ENCODE data around the gene MRC1.

MRC1 gene

GRCh38 chr10:17795813-17796594, 13.1 kb upstream of the MRC1 start:
- no peak for DNase-seq (ENCODE audit: low read depth in 2 of 2)

- DNase-seq (ENCODE audit: low read depth in 2 of 2) = no peak
These were observed 7.6 kb upstream of the MRC1 start for GRCh38 chr10:17801507-17801906.

GRCh38 chr10:17802350-17802749, 6.8 kb upstream of the MRC1 start:
- no peak for DNase-seq (ENCODE audit: low read depth in 2 of 2)

- DNase-seq (ENCODE audit: low read depth in 2 of 2) = no peak
These were observed 6.2 kb upstream of the MRC1 start for GRCh38 chr10:17802976-17803375.

- no peak for DNase-seq (ENCODE audit: low read depth in 2 of 2)
These were observed 3.8 kb upstream of the MRC1 start for GRCh38 chr10:17805330-17805729.

- no peak for DNase-seq (ENCODE audit: low read depth in 2 of 2)
These were observed 3.1 kb upstream of the MRC1 start for GRCh38 chr10:17805921-17806577.

- no peak for DNase-seq (ENCODE audit: low read depth in 2 of 2)
These were observed 2.2 kb downstream of the MRC1 start for GRCh38 chr10:17811146-17811865.

- DNase-seq (ENCODE audit: low read depth in 2 of 2) = no peak
These were observed 5.8 kb downstream of the MRC1 start for GRCh38 chr10:17814973-17815372.

GRCh38 chr10:17816199-17816598, 7.1 kb downstream of the MRC1 start:
- DNase-seq (ENCODE audit: low read depth in 2 of 2) = no peak

- DNase-seq (ENCODE audit: low read depth in 2 of 2) = no peak
These were observed 8.2 kb downstream of the MRC1 start for GRCh38 chr10:17817316-17817715.

GRCh38 chr10:17817790-17818189, 8.6 kb downstream of the MRC1 start:
- DNase-seq (ENCODE audit: low read depth in 2 of 2) = no peak

- no peak for DNase-seq (ENCODE audit: low read depth in 2 of 2)
These were observed 10.7 kb downstream of the MRC1 start for GRCh38 chr10:17819836-17820235.

- DNase-seq (ENCODE audit: low read depth in 2 of 2) = no peak
These were observed 11.8 kb downstream of the MRC1 start for GRCh38 chr10:17820943-17821342.

- DNase-seq (ENCODE audit: low read depth in 2 of 2) = no peak
These were observed 12.7 kb downstream of the MRC1 start for GRCh38 chr10:17821893-17822292.

GRCh38 chr10:17831341-17831740, 22.2 kb downstream of the MRC1 start:
- no peak for DNase-seq (ENCODE audit: low read depth in 2 of 2)

- DNase-seq (ENCODE audit: low read depth in 2 of 2) = no peak
These were observed 22.7 kb downstream of the MRC1 start for GRCh38 chr10:17831896-17832295.

- no peak for DNase-seq (ENCODE audit: low read depth in 2 of 2)
These were observed 24.5 kb downstream of the MRC1 start for GRCh38 chr10:17833656-17834055.

- no peak for DNase-seq (ENCODE audit: low read depth in 2 of 2)
These were observed 26.5 kb downstream of the MRC1 start for GRCh38 chr10:17835688-17836087.

- no peak for DNase-seq (ENCODE audit: low read depth in 2 of 2)
These were observed 27.8 kb downstream of the MRC1 start for GRCh38 chr10:17836942-17837341.

- no peak for DNase-seq (ENCODE audit: low read depth in 2 of 2)
These were observed 29.0 kb downstream of the MRC1 start for GRCh38 chr10:17838080-17838648.

GRCh38 chr10:17841050-17841449, 31.9 kb downstream of the MRC1 start:
- no peak for DNase-seq (ENCODE audit: low read depth in 2 of 2)

GRCh38 chr10:17842641-17843040, 33.5 kb downstream of the MRC1 start:
- DNase-seq (ENCODE audit: low read depth in 2 of 2) = no peak

Measured in stimulated activated CD8-positive, alpha-beta memory T cell treated with anti-CD3 and anti-CD28 coated beads, Interleukin-15, amount 100 ng/mL, for 4 hours (primary cell).